PC-9 (cell line): ENCODE data around the gene PRKAA2. TPM values are rescaled to one million over a fixed set of nuclear protein-coding genes. Genes with fewer than 3 reads are reported as not detected.

Experiments
- BruUV-seq: library from RNA; stranded (reverse); fragments of 400-500 nt; replicated peaks from 2 replicates; lab custom pipeline; 2021; lab: Mats Ljungman, UMichigan
- CTCF ChIA-PET: fragments of 300-600 bp; sonication (Branson Sonifier 250); formaldehyde crosslinking; loops from one replicate; lab custom pipeline; 2022; ENCODE audit warnings: antibody characterized with exemption; lab: Charles Lee
- POLR2A ChIA-PET: fragments of 300-600 bp; sonication (Branson Sonifier 250); formaldehyde crosslinking; loops from one replicate; lab custom pipeline; 2022; ENCODE audit warnings: antibody characterized with exemption; ENCODE audit not compliant: unreplicated experiment; lab: Charles Lee
- DNase-seq, 2 experiments: peaks; one replicate each; pipeline versions ENCODE4 v3.0.0 to v3.0.0-alpha.2; 2015 to 2022; ENCODE audit warnings: mixed read lengths in 1 of 2
- H2AFZ ChIP-seq: fragments of 200-600 bp; sonication (generic); 2 replicates; pipeline ENCODE4 v1.8.1; 2017; ENCODE audit warnings: antibody characterized with exemption
- H3F3A ChIP-seq: fragments of 200-600 bp; sonication (generic); 2 replicates; pipeline ENCODE4 v1.8.1; 2017; ENCODE audit warnings: antibody characterized with exemption, mild to moderate bottlenecking, low read depth; ENCODE audit not compliant: insufficient read depth
- H3K27ac ChIP-seq: fragments of 200-600 bp; sonication (generic); 2 replicates; pipeline ENCODE4 v1.6.1; 2016; ENCODE audit warnings: mixed run types
- H3K27me3 ChIP-seq: fragments of 200-600 bp; sonication (generic); 2 replicates; pipeline ENCODE4 v1.6.1; 2016; ENCODE audit warnings: low read depth, mixed run types; ENCODE audit not compliant: insufficient read depth
- H3K36me3 ChIP-seq: fragments of 200-600 bp; sonication (generic); 2 replicates; pipeline ENCODE4 v1.6.1; 2016; ENCODE audit warnings: low read depth, mixed run types
- H3K4me1 ChIP-seq: fragments of 200-600 bp; sonication (generic); replicated peaks from 2 replicates; pipeline ENCODE4 v1.6.1; 2016; ENCODE audit warnings: mixed run types; ENCODE audit not compliant: insufficient read depth
- H3K4me2 ChIP-seq: fragments of 200-600 bp; sonication (generic); 2 replicates; pipeline ENCODE4 v1.6.1; 2017; ENCODE audit warnings: mixed run types
- H3K4me3 ChIP-seq: fragments of 200-600 bp; sonication (generic); 2 replicates; pipeline ENCODE4 v1.6.1; 2016; ENCODE audit warnings: mixed run types
- H3K79me2 ChIP-seq: fragments of 200-600 bp; sonication (generic); 2 replicates; pipeline ENCODE4 v1.6.1; 2017; ENCODE audit warnings: low read depth, mixed run types
- H3K9me2 ChIP-seq: fragments of 200-600 bp; sonication (generic); 2 replicates; pipeline ENCODE4 v1.8.1; 2017; ENCODE audit warnings: mild to moderate bottlenecking; ENCODE audit not compliant: insufficient read depth
- H3K9me3 ChIP-seq: fragments of 200-600 bp; sonication (generic); 2 replicates; pipeline ENCODE4 v1.8.1; 2016; ENCODE audit warnings: low read depth; ENCODE audit not compliant: insufficient read depth
- H4K20me1 ChIP-seq: fragments of 200-600 bp; sonication (generic); 2 replicates; pipeline ENCODE4 v1.8.1; 2017; ENCODE audit not compliant: insufficient read depth
- CTCF ChIP-seq: fragments of 200-600 bp; sonication (generic); conservative IDR thresholded peaks from 2 replicates; pipeline ENCODE4 v1.6.1; 2017; ENCODE audit warnings: mixed run types, antibody characterized with exemption, mild to moderate bottlenecking, moderate library complexity
- EZH2 ChIP-seq: fragments of 200-600 bp; sonication (generic); IDR thresholded peaks from 2 replicates; pipeline ENCODE4 v1.8.0; 2017; ENCODE audit warnings: antibody characterized with exemption, low read depth
- intact Hi-C: fragments of 100-400 bp; cut with micrococcal nuclease; formaldehyde crosslinking; loops from one replicate; pipeline ENCODE4 v1.10.0; 2022; ENCODE audit not compliant: unreplicated experiment
- total RNA-seq: library from RNA; stranded (reverse); gene quantifications from 2 replicates; pipeline ENCODE4 v1.2.3, GENCODE V29; 2021

The PRKAA2 gene
- total RNA-seq, 1 experiment from 2014 or later, result 5.0 TPM

GRCh38 chr1:56754708-56755479 lies 109.8 kb downstream of the PRKAA2 start:
- H3K79me2 ChIP-seq, result no peaks in the 10 kb centered on the region
- DNase-seq, result no peak
- H4K20me1 ChIP-seq, result no peaks in the 10 kb centered on the region
- no peaks in the 10 kb centered on the region for H3F3A ChIP-seq
- H3K4me3 ChIP-seq, result no peak overlapping the region
- H3K4me2 ChIP-seq, result no peak overlapping the region
- H3K9me3 ChIP-seq, result no peaks in the 10 kb centered on the region
- intact Hi-C loops, result no loop called here
- ChIA-PET CTCF (no interaction called here), POLR2A (no interaction called here)
- peaks cover 8% of the 10 kb centered on the region; the same call in 1 of the 2 replicates for H3K4me1 ChIP-seq
- H3K27me3 ChIP-seq, result no peaks in the 10 kb centered on the region
- BruUV-seq, result no TSS peak
- TF ChIP-seq CTCF (no peak), EZH2 (no peak)
- no peaks in the 10 kb centered on the region for H3K9me2 ChIP-seq
- H2AFZ ChIP-seq, result no peak overlapping the region
- H3K36me3 ChIP-seq, result no peaks in the 10 kb centered on the region
- H3K27ac ChIP-seq, result no peak overlapping the region

GRCh38 chr1:56755911-56756310 lies 110.8 kb downstream of the PRKAA2 start:
- H4K20me1 ChIP-seq, result no peaks in the 10 kb centered on the region
- H3K4me1 ChIP-seq, result peaks cover 8% of the 10 kb centered on the region; the same call in 1 of the 2 replicates
- H3K27ac ChIP-seq, result no peak overlapping the region
- H3K36me3 ChIP-seq, result no peaks in the 10 kb centered on the region
- no TSS peak for BruUV-seq
- H3K4me2 ChIP-seq, result no peak overlapping the region
- H3K27me3 ChIP-seq, result no peaks in the 10 kb centered on the region
- no peaks in the 10 kb centered on the region for H3K9me3 ChIP-seq
- POLR2A ChIA-PET, result no interaction called here
- no peaks in the 10 kb centered on the region for H3K9me2 ChIP-seq
- no peaks in the 10 kb centered on the region for H3F3A ChIP-seq
- DNase-seq, result peak in 1 of 2 experiments; percentile 51
- H3K79me2 ChIP-seq, result no peaks in the 10 kb centered on the region
- intact Hi-C loops, result no loop called here
- H3K4me3 ChIP-seq, result no peak overlapping the region
- no peak overlapping the region for H2AFZ ChIP-seq
- CTCF ChIA-PET, result no interaction called here
- TF ChIP-seq CTCF (no peak), EZH2 (no peak)

- Histone ChIP-seq H3K4me2 (no peak overlapping the region), H2AFZ (no peak overlapping the region), H3K27ac (no peak overlapping the region), H3K79me2 (no peaks in the 10 kb centered on the region), H3K9me2 (no peaks in the 10 kb centered on the region), H3K27me3 (no peaks in the 10 kb centered on the region), H3K4me1 (peaks cover 8% of the 10 kb centered on the region; the same call in 1 of the 2 replicates), H4K20me1 (no peaks in the 10 kb centered on the region), H3K9me3 (no peaks in the 10 kb centered on the region), H3K36me3 (no peaks in the 10 kb centered on the region), H3K4me3 (no peak overlapping the region), H3F3A (no peaks in the 10 kb centered on the region)
- CTCF ChIA-PET, result interaction anchor here (0.6 to 0.9 kb wide), 2 partner anchors 40 to 348 kb away, joined by 3 to 5 read pairs; no protein-coding TSS in a partner anchor
- POLR2A ChIA-PET, result no interaction called here
- BruUV-seq, result no TSS peak
- intact Hi-C loops, result loop anchor here (1.0 kb wide), 1 partner anchor 62 kb away; no protein-coding TSS in a partner anchor
- no peak for TF ChIP-seq EZH2
- TF ChIP-seq CTCF, result peak; percentile 46; the same call in 1 of the 2 replicates
- peak; percentile 23 to 48 for DNase-seq
These were observed 113.0 kb downstream of the PRKAA2 start for GRCh38 chr1:56758135-56758534.
